Uterus (tissue), 4 donors: ENCODE results near the gene TMEM219. TPM values are rescaled to one million over a fixed set of nuclear protein-coding genes. Genes with fewer than 3 reads are reported as not detected.
"Not testable (repeated sequence)": the region's sequence is repeated elsewhere in the genome, so short reads cannot be mapped to it uniquely, and the experiment has no call there.

Source experiments
- DNase-seq, 2 donors: peaks; one replicate each; pipeline ENCODE4 v3.0.0-alpha.2; 2019 to 2020
- H3K27ac ChIP-seq, 2 donors: fragments of 200-600 bp; sonication (generic); 1 replicate in 1 of 2; 2 replicates in 1 of 2; pipeline ENCODE4 v1.5.1; 2016 to 2018
- H3K27me3 ChIP-seq, 2 donors: fragments of 200-600 bp; sonication (generic); one replicate each; pipeline ENCODE4 v1.5.1; 2018 to 2019; ENCODE audit warnings: control low read depth in 1 of 2
- H3K36me3 ChIP-seq, 2 donors: fragments of 200-600 bp; sonication (generic); one replicate each; pipeline ENCODE4 v1.5.1; 2019; ENCODE audit warnings: control low read depth in 1 of 2
- H3K4me1 ChIP-seq, 2 donors: fragments of 200-600 bp; sonication (generic); one replicate each; pipeline ENCODE4 v1.5.1; 2018 to 2019; ENCODE audit warnings: control low read depth in 1 of 2
- H3K4me3 ChIP-seq, 2 donors: fragments of 200-600 bp; sonication (generic); 1 replicate in 1 of 2; 2 replicates in 1 of 2; pipeline ENCODE4 v1.5.1; 2018 to 2019; ENCODE audit warnings: mild to moderate bottlenecking in 1 of 2
- H3K9me3 ChIP-seq, 2 donors: fragments of 200-600 bp; sonication (generic); one replicate each; pipeline ENCODE4 v1.5.1; 2019; ENCODE audit warnings: control low read depth in 1 of 2
- CTCF ChIP-seq, 4 experiments: fragments of 200-600 bp in 2 of 4; fragments of 450-650 bp in 2 of 4; sonication (generic) in 2 of 4; IDR thresholded peaks; one replicate each; pipeline ENCODE4 v1.5.1; 2016 to 2019; ENCODE audit warnings: antibody characterized with exemption in 4 of 4, mild to moderate bottlenecking in 2 of 4, moderate library complexity in 1 of 4
- POLR2A ChIP-seq, 2 donors: fragments of 450-650 bp; IDR thresholded peaks; one replicate each; pipeline ENCODE4 v1.6.1; 2016; ENCODE audit warnings: antibody characterized with exemption in 2 of 2, mild to moderate bottlenecking in 1 of 2, moderate library complexity in 1 of 2
- intact Hi-C: fragments of 100-400 bp; cut with DNase I; formaldehyde crosslinking; loops from one replicate; pipeline ENCODE4 v1.15.1; 2023; ENCODE audit warnings: low total_unique reads
- total RNA-seq, 4 donors: library from RNA; depleted of rRNA in 3 of 4; stranded (reverse); fragments of >200 nt in 3 of 4; gene quantifications; one replicate each; pipeline versions ENCODE4 v1.1.0 to v1.2.4, GENCODE V29; 2014 to 2023
- donor health status: DM: yes; HTN: yes; CAD: no.

Gene TMEM219
- total RNA-seq, 4 donors from 2014 or later: 38.6 to 82.3 (median 58.5) TPM

GRCh38 chr16:29958756-29959155, 3.1 kb upstream of the TMEM219 start:
- no peak overlapping the region for H3K4me3 ChIP-seq
- H3K9me3 ChIP-seq: no peaks in the 10 kb centered on the region
- no peak overlapping the region for H3K27ac ChIP-seq
- no peaks in the 10 kb centered on the region for H3K27me3 ChIP-seq
- H3K36me3 ChIP-seq: no peaks in the 10 kb centered on the region
- H3K4me1 ChIP-seq: no peaks in the 10 kb centered on the region
- intact Hi-C loops: no loop called here
- TF ChIP-seq POLR2A (IDR thresholded peaks at IDR 0.05): no peak
- no peak for TF ChIP-seq CTCF (IDR thresholded peaks at IDR 0.05)
- no peak for DNase-seq

- no peak for DNase-seq
- intact Hi-C loops: no loop called here
- Histone ChIP-seq H3K4me1 (no peaks in the 10 kb centered on the region), H3K4me3 (no peak overlapping the region), H3K36me3 (no peaks in the 10 kb centered on the region), H3K27ac (no peak overlapping the region), H3K9me3 (no peaks in the 10 kb centered on the region), H3K27me3 (no peaks in the 10 kb centered on the region)
- TF ChIP-seq POLR2A (IDR thresholded peaks at IDR 0.05) (no peak), CTCF (IDR thresholded peaks at IDR 0.05) (no peak)
These were observed 2.6 kb upstream of the TMEM219 start for GRCh38 chr16:29959293-29959692.

- H3K27me3 ChIP-seq, H3K9me3 ChIP-seq, H3K36me3 ChIP-seq, DNase-seq, H3K27ac ChIP-seq, H3K4me1 ChIP-seq, H3K4me3 ChIP-seq, intact Hi-C loops: not testable (repeated sequence)
These were observed 2.1 kb upstream of the TMEM219 start for GRCh38 chr16:29959821-29960220.

GRCh38 chr16:29961127-29961478, 776 bp upstream of the TMEM219 start:
- Histone ChIP-seq H3K9me3 (no peaks in the 10 kb centered on the region), H3K27me3 (no peaks in the 10 kb centered on the region), H3K27ac (peak overlapping the region; percentile 87 to 92), H3K4me1 (no peaks in the 10 kb centered on the region), H3K4me3 (peak overlapping the region; percentile 67 to 71), H3K36me3 (no peaks in the 10 kb centered on the region)
- intact Hi-C loops: no loop called here
- TF ChIP-seq POLR2A (IDR thresholded peaks at IDR 0.05) (no peak), CTCF (IDR thresholded peaks at IDR 0.05) (no peak)
- DNase-seq: no peak

- Histone ChIP-seq H3K9me3 (no peaks in the 10 kb centered on the region), H3K36me3 (no peaks in the 10 kb centered on the region)
- intact Hi-C loops: no loop called here
These were observed 590 bp downstream of the TMEM219 start for GRCh38 chr16:29962344-29962994.

More at GRCh38 chr16:29962344-29962994, 590 bp downstream of the TMEM219 start:
- Histone ChIP-seq H3K4me3 (peak overlapping the region; percentile 67 to 71), H3K27ac (peak overlapping the region; percentile 87 to 92), H3K27me3 (no peaks in the 10 kb centered on the region), H3K4me1 (no peaks in the 10 kb centered on the region)
- TF ChIP-seq CTCF (IDR thresholded peaks at IDR 0.05): no peak
- TF ChIP-seq POLR2A (IDR thresholded peaks at IDR 0.05): no peak
- no peak for DNase-seq
